Right renal pelvis (tissue), 4 donors: ENCODE data around the gene GOLT1A. TPM values are rescaled to one million over a fixed set of nuclear protein-coding genes. Genes with fewer than 3 reads are reported as not detected.

Experiments
- DNase-seq, 4 donors: peaks; one replicate each; pipeline ENCODE4 v3.0.0-alpha.2; 2013; ENCODE audit warnings: low read depth in 4 of 4, low spot score in 3 of 4, missing footprints in 1 of 4
- polyA plus RNA-seq, 4 donors: library from polyadenylated mRNA; unstranded; fragments of 120-200 nt; gene quantifications; one replicate each; pipeline ENCODE4 v1.2.1, GENCODE V29; 2013; ENCODE audit not compliant: insufficient read length in 4 of 4

The GOLT1A gene
- polyA plus RNA-seq, 4 donors = 3.0 to 4.7 (median 4.0) TPM

DNA sequence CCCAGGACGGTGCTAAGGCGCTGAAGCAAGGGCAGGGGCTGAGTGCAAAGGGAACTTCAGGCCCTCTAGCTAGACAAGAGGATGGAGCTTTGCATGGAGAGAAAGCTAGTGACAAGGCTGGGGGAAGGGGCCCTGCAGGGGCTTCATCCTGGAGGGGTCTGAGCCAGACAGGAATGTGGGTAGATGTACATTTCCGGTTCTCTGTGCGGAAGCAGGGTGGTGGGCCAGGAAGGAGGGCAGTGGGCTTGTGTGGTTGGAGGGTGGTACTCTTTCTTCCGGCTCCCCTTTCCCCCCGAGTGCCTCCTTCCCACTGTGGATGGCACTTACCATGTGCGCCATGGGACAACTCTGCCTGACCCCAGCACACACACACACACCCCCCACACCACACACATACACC lies 19.0 kb downstream of the GOLT1A start:
- no peak for DNase-seq

DNA sequence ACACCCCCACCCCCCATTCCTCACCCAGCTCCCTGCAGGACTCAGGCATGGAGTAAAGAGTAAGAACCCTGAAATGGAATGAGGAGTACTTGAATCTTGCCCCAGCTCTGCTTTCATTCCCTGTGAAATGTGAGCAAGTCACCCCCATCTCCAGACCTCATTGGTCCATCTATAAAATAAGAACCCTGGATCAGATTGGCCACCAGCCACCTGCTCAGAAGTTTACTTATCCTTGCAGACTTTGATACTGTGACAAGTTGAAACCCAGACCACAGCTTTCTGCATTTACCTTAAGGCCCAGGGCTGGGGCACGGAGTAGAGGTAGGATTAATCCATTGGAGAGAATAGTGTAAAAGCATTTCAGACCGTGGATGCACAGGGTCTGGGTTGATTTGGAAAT lies 19.7 kb downstream of the GOLT1A start:
- DNase-seq = no peak

DNA sequence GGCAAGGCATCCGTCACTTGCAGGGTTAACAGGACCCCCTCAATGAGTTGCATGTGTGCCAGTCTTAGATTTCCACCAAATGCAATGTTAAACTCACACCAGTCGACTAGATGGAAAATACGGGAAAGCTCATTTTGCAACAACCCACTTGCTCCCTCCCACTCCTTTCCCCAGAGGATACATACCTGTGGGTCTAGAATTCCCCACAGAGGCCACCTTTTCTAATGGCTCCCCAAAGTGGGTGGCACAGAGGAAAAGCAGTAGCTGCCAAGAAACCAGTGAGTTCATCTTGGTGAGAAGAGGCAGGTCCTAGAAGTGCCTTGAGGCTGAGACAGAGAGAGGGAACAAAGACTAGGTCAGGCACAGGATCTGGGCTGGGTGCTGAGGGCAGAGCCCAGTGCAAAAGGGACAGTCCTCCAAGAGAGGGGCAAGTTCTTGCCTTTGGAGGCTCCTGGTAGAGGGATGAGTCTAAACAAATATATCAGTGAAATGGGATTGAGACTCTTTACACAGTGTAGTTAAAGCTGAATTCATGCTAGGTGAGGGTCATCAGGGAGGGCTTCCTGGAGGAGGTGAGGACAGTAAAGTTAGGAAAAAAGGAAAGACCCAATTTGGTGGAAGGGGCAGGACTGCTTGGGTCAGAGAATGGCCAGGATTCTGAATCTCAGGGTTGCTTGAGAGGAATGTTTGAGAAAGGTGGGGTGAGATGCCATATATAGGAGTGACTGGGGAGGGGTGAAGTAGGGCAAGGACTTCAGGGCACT lies 21.0 kb downstream of the GOLT1A start:
- no peak for DNase-seq

DNA sequence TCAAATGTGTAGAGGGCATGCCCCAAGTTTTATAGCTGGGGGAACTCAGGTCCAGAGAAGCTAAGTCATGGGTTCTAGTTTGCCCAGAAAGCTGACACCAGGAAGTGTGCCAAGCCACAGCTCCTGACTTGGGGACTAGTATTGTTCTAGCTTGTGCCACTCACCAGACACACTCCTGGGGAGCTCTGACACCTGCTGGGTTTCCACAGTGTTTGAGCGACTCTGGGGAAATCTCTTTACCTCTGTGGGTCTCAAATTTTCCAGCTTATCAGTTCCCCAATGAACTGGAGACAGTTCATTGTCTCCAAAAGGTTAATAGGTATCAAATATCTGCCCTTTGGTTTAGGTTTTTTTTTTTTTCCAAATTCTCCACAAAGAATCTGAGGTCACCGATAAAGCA lies 21.7 kb downstream of the GOLT1A start:
- DNase-seq = no peak

DNA sequence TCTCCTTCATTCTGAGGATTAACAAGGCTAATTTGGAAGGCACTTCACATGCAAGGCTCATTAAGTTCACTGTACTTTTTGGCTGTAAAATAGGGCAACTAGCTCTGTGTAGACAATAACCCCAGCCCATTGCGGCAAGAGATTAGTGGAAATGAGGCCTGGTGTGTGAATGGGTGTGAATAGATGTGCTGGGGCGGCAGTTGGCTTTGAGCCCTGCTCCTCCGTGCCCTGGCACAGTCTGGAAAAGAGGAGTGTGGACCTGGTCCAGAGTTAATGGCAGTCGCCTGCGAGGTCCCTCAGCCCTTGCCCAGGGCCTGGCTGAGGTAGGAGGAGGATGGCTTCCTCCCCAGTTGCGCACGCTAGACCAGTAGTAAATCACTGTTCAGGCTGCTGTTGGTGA lies 22.3 kb downstream of the GOLT1A start:
- DNase-seq = no peak

DNA sequence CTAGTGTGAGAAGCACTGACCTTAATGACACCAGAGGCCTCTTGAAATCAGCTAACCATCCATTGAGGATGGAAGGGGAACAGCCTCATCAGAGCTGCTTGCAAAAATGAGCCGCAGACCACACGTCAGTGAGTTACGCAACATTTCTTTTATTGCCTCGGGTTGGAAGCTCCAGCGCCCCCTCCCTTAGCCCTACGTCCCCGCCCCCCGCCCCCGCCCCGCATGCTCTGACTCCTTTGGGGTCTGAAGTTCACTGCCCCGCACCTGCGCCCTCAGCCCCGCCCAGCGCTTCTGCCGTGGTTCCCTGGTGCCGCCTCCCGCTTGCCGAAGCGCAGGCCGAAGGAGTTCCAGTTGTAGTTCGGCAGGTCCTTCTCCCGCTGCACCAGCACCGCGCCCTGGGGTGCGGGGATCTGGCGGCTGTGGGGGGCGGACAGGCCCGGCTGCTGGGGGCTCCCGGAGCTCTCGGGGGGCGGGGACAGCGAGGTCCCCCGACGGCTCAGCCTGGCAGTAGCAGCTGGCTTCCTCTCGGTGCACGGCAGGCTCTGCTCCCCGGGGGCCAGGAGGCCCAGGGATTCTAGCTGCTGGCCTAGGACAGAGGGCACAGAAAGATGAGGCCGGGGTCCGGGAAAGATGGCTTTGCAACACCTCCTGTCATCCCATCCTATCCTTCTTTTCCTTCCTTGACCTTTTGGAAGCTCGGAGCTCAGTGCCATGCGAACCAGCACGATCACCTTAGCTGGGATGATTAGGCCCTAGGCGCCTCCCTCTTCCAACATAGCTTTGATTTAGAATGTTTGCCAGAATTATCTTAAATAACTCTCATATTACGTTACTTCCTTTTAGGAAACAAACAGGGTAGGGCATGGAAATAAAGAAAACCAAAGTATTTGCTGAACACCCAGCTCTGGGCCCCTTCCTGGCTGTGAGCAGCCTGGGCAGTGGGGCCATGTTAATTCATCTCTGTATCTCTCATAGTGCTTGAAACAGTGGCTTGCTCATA lies 23.3 kb downstream of the GOLT1A start:
- DNase-seq = peak in 2 of 4 donors; percentile 29 to 31

DNA sequence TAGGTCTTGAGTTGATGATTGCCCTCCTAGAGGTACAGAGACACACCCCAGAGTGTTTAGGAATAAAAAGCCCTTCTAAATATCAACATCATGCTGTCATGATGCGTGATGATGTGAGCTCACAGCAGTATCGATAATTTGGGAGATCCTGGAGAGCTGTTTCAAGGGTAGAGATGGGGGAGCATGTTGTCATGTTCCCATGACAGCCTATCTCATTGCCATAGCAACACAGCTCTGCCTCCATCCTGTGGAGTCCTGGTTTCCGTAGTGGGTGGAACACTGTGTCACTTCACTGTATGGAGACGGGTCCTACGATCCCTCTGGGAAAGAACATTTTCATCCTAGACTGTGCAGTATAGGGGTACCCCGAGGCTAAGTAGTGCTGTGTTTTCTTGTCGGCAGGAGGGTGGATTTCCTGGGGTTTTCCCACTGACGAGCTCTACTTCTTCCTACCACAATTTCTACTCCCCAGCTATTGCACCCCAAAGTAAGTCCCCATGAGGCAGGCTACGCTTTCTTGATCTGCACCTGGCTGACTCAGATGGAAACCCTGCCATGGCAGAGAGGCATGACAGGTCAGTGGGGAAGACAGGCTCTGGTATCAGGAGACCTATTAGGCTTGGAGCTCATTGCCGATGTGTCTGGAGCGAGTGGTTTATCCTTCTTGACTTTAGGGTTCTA lies 24.7 kb downstream of the GOLT1A start:
- DNase-seq = no peak

DNA sequence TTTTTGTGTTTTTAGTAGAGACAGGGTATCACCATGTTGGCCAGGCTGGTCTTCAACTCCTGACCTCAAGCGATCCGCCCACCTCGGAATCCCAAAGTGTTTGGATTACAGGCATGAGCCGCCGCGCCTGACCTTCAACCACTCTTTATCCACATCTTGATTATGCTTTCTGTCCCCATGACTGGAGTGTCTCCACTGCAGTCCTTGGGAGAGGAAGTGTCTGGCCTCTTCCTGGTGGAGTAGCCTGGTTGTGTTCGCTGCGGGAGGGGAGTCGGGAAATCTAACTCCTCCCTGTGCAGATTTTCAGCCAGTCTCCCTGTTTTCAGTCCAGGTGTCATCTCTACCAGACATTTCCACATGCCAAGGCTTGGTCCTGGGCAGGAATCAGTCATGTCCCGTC lies 27.2 kb downstream of the GOLT1A start:
- DNase-seq = no peak

DNA sequence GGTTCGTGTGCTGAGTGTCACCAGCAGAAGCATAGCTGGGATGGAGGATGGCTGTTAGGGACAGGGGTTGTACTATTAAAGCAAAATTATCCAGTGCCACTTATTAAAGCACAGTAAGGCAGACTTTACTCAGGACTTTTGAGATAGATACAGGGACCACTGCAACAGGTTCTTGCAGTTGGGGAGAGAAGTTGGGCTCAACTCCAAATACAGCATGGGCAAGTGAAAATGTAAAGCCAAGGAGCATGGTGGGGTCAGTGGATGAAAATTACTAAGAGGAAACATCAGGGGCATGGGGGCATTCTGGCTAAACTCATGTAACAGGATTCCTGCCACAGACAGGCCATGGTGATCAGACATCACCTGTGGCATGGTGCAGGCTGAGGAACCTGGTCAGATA lies 32.7 kb downstream of the GOLT1A start:
- no peak for DNase-seq

DNA sequence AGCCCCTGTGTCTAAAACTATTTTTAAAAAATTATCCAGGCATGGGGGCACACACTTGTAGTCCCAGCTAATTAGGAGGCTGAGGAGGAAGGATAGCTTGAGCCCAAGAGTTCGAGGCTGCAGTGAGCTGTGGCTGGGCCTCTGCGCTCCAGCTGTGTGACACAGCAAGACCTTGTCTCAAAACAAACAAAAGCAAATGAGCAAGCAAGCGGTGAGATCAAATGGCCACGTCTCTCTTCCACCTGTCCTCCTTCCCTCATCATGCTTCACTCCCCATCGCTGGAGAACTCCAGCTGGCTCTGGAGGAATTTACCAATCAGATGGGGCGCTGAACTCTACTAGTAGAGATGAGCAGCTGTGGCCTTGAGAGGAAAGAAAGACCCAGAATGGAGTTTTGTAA lies 33.7 kb downstream of the GOLT1A start:
- no peak for DNase-seq

DNA sequence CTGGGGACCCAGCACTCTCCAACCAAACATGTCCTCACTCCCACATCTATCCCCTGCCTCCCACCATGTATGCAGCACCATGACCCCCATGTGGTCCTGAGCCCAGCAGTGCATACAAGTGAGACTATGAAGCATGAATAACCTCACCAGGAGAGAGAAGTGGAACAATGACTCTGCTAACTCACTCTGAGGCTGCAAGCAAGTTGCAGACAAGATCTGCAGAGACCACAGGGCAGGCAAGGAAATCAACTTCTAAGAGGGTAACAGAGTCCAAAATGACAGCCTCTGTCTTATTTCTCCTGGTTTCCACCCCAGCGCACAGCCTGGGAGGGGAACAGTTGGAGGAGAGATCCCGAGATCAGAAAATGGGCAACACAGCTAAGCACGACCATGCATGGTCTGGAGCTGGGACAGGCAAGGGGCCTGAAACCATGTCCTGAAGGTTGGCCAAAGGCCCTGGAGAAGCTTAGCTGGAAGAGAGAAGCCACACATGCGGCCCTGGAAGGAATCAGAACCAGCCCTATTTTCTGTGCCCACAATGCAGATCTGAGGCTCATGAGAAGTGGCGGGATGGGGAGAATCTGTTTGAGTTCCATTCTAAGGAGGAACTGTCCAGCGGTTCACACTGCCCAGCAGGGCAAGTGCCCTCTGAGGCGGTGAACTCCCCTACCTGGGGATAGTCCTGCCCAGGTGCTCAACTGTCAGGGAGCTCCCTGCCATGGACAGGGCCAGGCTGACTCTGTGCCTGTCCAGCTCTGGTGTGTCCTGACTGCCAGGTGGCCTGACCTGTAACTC lies 35.1 kb downstream of the GOLT1A start:
- DNase-seq = no peak

DNA sequence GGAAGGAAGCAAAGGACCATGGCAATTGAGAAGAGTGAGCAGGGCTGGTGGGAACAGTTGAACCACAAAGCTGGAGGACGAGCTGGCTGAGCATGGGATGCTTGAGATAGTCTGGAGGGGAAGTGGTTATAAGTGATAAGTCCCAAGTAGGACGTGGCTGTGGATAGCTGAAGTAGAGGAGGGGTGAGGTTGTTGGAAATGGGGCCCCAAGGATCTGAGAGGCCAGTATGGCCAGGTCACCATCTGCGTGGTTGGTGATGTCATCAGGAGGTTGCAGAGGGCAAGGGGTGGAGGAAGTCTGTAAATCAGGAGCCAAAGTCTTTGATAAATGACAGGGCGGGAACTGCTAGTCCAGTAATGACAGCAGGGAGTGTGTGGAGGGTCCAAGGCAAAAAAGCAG lies 36.7 kb downstream of the GOLT1A start:
- no peak for DNase-seq

DNA sequence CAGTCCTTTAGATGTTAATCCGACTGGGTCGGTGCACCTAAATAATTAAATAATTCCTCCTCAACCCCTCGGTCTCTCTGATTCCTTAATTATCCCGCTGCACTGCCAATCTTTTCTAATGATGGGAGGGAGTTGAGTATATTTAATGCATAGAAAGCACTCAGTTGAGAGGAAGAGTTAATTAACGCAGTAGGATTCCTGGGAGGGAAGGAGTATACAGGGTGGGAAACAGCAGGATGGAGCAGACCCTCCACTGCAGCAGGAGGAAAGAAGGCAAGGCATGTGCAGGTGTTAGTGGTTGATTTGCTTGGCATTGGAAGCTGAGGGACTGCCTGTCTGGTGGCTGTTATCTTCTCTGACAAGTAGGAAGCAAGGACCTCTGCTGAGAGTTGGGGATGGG lies 37.7 kb downstream of the GOLT1A start:
- DNase-seq = no peak

DNA sequence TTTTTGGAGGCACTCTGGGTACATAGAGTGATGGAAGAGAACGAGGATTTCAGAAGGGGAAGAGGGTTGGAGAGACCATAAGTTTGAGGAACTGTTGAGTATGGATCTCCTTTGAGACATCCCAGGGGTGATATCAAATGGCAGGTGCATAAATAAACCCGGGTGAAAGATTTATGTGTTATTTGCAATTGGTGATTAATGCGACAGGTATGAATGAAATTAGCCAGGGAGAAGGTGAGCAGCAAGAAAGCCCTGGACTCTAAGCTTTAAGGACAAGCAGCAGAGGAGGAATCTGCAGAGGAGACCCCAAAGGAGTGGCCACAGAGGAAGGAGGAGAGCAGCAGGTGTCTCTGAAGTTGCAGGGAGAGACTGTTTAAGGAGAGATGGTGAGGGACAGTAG lies 38.8 kb downstream of the GOLT1A start:
- DNase-seq = no peak

DNA sequence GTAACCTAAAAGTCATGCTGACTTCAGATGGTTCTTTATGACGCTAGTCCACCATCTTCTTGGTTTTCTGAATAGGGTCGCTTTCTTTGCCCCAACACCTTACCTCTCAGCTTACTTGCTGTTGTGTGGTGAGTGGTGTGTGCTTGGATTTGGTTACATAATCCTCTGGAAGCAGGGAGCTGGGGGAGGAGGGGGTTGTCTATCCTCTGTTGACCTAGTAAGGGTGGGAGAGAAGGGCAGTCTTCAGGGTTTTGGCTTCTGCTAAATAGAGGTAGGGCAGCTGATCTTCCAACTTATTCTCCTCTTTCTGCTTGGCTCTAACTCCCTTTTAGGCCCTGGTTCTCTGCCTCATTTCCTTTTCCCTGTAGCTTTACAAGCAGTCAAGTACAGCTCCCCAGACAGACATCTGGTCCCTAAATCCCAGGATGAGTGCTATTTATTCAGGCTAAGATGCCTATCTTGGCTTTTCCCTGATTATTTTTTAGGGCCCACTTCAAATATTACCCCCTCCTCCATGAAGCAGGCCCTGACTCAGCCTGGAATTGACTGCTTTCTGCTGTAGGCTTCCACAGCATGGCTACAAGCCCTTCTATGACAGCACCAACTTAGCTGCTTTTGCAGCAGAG lies 41.3 kb downstream of the GOLT1A start:
- DNase-seq = no peak

DNA sequence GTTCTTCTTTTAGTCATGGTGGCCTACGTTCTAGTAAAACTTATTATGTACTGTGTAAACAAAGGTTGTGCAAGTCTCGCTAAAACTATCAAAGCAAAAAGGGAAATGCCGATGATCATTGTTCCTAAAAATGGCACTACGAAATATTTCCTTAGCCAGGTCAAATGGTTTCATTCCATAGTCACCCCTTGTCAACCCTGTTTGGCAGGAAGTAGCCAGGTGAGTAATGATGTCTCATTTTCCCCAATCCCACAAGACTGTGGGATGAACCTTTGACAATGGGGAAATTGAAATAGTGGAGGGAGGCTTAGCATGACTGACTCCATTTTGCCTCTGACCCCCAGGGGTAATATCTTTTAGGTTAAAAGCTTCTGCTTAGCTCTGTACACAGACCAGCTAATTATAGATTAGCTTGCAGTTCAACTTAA lies 42.0 kb downstream of the GOLT1A start:
- DNase-seq = no peak

DNA sequence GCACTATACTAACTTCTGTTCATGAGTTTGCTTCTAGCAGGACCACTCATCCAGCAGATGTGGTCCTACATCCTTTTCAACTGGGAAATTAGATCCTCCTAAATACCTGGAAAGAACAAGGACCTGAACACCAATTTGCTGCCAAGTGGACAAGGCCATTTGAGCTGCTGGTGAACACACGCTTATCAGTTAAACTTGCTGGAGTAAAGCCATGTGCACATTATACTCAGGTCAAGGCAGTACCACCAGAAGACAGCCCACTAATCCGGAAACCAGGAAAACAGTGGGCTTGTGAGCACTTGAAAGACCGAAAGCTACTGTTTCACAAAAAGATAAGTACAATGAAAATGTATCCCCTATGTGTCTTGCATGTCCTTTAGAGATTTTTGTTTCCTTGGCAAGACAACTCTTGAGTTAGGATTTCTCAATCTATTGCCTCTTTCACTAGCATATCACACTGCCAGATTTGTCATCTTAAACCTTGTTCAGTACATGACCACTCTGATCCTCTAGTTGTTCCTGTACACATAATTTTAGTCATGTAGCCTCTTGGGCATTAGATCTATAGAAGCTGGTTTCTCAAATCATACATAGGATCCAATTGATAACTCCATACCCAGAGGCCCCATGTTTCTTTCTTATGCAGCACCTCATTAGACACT lies 43.2 kb downstream of the GOLT1A start:
- no peak for DNase-seq

DNA sequence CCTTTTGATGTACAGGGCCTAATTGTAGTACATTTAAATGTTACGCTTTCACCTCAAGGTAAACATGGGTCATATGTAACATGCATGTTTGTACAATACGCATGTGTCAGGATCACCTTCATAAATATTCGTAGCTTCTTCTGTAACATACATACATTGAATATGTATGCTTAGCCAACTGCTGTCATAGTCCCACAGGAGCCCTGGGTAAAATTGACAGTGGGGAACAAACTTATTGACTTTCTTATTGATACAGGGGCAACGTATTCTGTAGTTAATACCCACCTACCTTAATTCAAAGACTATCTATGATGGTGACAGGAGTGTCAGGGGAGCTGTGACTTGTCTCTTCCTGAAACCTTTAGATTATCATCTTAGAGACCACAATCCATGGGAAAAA lies 43.9 kb downstream of the GOLT1A start:
- DNase-seq = no peak

DNA sequence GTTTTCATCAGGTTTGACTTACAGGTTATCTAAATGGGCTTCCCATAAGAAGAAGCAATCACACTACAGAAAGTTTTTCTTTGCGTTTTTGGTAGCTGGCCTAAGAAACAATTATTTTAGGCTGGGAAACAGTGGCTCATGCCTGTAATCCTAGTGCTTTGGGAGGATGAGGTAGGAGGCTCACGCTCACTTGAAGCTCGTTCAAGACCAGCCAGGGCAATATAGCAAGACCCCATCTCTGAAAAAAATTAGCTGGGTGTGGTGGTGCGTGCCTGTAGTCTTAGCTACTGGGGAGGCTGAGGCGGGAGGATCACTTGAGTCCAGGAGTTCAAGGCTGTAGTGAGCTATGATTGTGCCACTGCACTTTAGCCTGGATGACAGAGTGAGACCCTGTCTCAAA lies 46.1 kb downstream of the GOLT1A start:
- DNase-seq = no peak
